Mucosa of gallbladder (tissue), 1 donor: Measurements from ENCODE around the gene SBNO2. TPM values are rescaled to one million over a fixed set of nuclear protein-coding genes. Genes with fewer than 3 reads are reported as not detected.

Source experiments
- DNase-seq: peaks from one replicate; pipeline ENCODE4 v3.0.0-alpha.2; 2020; ENCODE audit warnings: low spot score
- total RNA-seq: library from RNA; stranded (reverse); gene quantifications from one replicate; pipeline ENCODE4 v1.2.1, GENCODE V29; 2021
- donor health status: DM: no; HTN: no; CAD: no.

The SBNO2 gene
- total RNA-seq, 1 donor from 2014 or later, result 64.1 TPM

DNA sequence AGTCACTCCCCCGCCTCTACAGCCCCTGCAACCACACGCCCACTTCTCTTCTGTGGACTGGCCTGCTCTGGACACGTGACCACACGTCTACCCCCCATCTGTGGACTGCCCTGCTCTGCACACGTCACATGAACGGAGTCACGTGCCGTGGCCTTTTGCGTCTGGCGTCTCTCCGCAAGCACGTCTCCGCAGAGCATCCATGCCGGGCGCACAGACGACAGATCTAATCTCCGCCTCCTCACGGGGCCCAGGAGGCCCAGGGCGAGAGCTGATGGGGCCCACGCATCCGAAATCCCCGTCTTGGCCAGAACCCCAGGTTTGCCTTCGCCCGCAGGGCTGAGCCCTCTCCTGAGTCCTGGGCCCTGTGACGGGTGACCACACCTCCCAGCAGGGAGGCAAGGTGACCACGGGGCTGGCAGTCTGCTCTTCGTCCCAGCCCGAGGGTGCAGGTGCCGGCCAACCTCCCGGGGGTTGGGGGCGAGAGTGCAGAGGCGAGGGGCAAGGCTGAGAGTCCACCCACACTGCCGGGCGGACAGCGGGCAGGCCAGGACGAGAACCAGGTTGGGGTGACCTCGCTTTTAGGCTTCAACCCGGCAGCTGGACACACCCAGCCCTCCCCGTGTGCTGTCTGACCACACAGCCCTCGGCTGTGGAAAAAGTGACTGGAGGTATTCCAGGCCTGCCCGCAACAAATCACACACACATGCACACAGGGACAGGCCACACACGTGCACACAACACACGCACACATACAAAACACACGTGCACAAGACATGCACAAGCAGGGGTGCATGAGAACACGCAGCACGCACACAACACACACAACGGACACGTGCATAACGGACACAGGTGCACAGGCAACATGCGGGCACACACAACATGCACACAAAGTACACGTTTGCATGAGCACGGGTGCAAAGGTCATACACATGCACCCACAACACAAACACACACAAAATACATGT, 3.9 kb downstream of the SBNO2 start:
- DNase-seq, result no peak

DNA sequence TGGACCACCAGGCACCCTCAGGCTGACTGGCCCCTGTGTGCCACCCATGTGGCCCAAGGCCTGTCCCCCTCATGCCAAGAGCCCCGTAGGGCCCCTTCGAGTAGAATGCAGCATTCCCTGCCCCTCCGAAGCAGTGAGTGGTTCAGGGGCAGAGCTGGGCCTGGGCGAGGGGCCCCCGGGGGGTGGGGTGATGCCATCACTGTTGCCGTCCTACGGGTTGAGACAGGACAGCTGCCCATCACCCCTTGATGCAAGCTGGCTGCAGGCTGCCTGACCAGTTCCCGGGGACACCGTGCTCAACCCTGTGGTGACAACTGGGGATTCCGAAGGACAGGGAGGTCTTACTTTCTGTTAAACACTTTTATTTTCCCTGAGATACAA, 4.7 kb downstream of the SBNO2 start:
- DNase-seq, result no peak

DNA sequence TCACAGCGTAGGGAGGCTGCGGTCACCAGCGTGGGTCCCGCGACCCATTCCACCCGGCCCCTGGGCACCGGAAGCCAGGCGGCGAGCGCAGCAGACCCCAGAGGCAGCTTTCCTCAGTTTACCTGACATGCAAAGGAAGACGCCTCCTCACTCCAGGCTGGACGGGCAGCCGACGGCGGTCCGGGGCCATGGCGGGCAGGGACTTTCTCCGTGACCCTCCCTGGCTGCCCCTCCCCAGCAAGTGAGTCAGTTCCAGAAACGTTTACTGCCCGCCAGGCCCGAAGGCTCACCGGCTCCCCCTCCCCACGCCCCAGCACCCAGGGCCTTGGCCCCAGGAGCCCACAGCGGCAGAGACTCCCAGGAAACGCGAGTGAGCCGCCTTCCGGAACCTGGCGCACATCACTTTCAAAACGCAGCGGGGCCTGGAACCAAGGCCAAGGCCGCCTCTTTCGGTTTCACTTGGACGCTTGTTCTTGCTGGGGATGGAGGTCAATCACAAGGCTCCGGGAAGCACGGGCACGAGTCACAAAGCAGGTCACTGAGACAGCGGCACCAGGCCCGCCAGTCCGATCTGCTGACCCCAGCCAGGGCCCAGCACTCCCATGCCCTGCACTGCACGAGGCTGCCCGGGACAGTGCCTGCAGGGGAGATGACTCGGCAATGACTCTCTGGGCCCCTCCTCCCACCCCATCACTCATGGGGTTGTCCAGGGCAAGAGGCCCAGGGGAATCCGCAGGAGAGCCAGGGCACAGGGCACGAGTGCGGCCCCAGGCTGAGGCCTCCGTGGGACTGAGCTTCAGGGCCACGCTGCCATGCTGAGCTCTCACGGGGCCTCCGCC, 5.3 kb downstream of the SBNO2 start:
- peak; percentile 65 for DNase-seq

DNA sequence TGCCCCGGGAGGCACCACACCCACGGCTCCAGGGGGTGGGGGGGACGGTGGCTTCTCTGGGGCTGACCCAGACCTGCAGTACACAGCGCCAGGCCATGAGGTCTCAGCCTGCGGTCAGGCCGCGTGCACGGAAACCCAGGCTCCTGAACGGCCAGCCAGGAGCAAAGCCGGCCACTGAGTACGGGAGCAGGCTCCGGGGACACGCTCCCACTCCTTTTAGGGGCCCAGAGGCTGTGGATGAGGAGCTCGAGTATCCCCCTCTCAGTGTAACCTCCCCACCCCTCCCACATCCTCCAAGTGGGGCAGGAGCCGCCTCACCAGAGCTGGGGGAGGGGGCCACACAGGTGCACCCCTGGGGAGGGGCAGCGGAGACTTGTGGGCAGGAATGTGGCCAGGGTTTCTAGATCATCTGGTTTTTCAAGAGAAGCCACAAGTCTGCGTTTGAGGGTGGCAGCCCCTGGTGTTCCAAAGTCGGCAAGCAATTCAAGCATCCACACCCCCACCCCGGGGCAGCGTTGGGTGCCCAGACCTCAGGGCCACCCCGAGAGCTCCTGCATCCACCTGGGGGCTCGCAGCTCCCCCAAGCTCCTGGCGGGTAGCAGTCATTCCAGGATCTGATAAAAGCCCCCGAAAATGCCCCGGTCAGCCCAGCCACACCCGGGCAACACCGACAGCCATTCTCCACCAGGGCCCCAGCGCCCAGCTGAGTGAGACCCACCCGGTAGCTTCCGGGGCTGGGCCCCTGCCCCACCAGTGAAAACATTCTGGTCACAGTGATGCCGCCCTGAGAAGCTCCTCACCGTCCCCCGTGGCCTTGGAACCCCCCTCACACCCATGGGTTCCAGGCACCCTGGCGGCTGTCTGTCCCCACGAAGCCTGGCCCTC, 6.1 kb downstream of the SBNO2 start:
- DNase-seq, result no peak

DNA sequence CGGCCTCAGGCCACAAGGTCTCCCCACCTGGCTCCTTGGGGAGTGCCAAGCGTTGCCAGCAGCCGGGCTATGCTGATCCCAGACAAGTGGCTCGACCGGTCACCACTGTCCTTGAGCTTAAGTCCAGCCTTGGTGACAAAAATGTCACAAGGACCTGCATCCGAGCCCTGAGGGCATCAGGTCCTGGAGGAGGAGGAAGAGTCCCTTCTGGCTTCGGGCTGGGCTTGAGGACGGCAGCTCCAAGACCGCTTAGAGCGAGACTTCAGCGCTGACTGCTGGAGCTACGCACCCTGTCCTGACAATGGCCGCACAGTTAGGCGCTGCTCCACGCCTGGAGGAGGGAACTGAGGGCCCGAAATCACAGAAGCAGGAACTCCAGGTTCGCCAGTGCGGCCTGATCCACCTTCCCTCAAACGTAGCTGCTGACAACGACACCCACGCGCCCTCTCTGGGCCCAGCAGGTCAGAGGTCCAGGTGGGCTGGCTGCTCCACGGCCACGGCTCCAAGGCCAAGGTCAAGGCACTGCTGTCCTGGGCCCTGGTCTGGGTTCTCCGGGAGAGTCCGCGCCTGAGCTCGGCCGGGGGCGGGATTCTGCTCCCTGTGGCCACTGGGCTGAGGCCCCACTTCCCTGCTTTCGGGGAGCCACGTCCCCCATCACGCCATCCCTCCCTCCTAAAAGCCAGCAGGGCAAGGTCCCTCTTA, 7.0 kb downstream of the SBNO2 start:
- no peak for DNase-seq

DNA sequence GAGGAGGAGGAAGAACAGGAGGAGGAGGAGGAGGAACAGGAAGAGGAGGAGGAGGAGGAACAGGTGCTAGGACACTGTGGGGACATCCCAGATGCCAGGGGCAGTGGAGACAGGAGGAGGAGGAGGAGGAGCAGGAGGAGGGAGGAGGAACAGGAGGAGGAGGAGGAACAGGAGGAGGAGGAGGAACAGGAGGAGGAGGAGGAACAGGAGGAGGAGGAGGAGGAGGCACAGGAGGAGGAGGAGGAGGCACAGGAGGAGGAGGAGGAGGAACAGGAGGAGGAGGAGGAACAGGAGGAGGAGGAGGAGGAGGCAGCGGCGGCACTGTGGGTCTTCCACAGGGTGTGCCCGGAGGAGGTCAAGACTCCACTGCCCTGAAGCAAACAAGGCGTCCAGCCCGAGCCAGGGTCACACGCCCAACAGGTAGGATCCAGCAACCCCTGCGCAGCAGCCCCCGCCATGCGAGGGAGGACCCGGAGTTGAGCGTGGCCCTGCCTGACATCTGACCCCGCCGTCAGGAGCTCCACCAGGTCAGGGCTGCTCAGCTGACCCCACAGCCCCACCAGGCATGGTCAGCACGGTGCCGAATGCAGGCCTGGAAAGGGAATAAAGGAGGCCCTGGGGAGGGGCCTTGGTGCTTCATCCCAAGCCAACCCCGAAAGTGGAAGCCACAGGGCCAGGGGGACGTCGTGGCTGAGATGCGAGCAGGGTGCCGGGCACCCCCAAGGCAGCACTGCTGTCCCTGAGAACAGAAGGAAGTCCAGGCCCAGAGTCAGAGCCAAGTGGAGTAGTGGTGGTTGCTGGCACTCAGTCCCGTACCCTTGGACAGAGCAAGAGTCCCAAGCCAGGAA, 9.2 kb downstream of the SBNO2 start:
- no peak for DNase-seq

DNA sequence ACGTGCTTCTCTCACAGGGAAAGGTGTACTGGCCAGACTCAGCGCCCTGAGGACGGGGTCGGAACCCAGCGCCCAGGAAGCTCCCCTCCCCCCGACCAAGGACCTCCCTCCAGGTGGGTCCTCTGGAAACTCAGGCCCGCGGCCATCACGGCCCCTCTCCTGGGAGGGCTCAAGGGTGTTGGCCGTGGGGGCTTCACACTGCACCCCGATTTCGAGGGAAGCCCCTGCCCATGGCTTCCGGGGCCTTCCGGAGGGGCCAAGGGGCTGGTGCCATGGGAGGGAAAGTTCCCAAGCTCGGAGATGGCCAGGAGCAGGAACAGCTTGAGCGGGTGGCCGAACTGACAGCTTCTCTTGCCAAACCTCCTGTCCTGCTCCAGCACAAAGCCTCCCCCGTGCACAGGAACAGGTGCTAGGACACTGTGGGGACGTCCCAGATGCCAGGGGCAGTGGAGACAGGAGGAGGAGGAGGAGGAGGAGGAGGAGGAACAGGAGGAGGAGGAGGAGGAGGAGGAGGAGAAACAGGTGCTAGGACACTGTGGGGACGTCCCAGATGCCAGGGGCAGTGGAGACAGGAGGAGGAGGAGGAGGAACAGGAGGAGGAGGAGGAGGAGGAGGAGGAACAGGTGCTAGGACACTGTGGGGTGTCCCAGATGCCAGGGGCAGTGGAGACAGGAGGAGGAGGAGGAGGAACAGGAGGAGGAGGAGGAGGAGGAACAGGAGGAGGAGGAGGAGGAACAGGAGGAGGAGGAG, 10.0 kb downstream of the SBNO2 start:
- DNase-seq, result no peak

DNA sequence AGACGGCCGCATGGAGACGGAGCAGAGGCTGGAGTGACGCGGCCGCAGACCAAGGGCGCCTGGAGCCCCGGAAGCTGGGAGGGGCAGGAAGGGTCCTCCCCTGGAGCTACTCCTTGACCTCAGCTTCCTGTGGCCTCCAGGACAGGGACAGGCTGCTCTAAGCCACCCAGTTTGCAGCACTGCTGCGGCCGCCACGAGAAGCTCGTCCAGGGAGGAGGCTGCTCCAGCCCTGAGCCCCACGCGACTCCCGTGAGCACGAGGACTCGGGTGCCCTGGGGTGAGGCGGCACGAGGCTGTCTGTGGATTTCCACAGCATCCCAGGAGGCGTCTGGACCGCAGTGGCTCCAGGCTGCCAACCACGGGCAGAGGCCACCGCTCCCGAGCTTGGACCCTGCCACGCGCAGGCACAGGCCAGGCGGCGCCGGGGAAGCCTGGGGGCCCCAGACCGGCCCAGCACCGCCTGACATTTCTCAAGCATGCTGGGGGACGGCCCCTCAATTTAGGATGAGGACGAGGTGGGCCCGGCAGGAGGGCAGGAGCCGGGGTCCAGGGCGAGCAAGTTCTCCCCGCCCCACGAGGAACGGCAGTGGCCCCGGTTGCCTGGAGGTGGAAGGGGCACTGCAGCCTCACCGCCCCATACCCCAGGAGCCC, 10.7 kb downstream of the SBNO2 start:
- no peak for DNase-seq

DNA sequence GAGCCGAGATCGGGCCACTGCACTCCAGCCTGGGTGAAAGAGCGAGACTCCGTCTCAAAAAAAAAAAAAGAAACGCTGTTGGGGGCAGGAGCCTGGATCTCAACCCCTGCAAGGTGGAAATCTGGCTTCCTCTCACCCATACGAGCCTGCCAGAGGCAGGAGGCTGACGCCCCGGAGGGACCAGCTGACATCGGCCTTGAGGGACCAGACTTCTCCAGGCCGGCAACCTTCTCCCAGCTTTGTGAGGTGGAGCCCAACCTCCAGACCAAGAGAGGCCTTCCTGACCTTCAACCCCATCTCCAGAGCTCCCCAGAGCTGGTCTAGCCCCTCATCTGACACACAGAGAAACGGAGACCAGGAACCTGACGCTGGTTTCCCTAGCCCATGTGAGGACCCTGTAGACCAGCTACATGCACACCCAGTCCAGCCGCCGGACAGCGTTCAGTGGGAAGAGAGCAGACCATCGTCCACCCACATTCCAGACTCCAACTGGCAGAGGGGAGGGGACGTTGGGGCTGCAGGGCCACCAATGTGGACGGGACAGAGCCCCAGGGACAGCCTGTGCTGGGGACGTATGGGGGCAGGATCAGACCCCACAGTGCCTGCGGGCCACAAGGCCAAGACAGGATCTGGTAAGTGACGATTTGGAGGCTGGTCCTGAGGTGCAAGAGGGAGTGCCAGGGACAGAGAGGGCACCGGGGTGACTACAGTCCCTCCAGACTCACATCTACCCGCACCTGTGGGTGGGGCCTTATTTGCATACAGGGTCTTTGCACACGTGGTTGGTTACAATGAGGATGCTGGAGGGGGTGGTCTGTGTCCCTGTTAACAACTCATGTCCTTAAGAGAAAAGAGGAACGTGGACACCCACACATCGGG, 11.4 kb downstream of the SBNO2 start:
- no peak for DNase-seq

DNA sequence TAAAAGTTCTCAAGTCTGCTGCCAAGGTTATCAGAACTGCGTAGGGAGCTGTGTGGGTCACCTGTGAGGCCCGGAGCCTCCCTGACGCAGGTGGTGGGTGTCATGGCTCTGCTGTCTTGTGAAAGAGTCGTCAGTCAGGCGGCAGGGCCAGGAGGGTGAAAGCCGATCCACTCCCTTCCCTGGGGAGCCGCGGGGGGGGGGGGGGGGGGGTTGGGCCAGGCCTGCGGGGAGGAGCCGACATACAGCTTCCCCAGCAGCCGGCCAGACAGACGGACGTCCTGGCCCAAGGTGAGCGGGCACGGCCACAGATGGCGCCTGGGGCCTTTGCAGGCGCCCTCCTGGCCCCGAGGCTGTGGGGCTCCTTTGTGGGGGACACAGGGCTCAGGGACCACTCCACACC, 12.4 kb downstream of the SBNO2 start:
- no peak for DNase-seq

DNA sequence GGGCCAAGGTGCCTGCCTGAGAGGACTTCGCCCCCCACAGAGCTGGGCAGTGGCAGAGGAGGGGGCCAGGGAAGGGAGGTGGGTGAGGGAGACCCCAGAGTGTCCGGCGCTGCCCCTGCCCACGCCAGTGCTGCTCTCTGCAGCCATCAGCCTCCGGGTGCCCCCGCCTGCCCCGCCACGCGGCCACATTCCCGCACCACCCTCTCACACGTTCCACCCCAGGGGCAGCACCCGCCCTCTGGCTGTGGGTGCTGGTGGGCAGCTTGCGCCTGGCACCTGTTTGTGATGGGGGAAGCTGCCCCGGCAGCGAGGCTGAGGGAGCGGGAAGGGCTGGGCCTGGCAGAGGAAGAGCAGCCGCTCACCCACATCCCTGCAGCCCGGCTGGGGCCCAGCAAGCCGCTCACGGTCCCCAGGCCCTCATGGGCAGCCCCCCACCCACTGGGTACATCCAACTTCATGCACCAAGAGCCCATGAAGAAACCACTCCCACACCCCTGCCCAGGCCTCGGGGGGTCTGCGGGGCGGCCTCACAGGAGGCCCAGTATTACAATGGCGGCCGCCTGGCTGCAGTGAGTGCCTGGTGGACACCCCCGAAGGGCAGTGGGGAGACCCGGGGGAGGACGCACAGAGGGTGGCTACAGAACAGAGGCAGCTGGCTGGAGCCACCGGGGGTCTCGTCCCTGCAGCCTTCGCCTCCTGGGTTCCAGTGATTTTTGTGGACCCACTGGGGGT, 14.0 kb downstream of the SBNO2 start:
- DNase-seq, result no peak

DNA sequence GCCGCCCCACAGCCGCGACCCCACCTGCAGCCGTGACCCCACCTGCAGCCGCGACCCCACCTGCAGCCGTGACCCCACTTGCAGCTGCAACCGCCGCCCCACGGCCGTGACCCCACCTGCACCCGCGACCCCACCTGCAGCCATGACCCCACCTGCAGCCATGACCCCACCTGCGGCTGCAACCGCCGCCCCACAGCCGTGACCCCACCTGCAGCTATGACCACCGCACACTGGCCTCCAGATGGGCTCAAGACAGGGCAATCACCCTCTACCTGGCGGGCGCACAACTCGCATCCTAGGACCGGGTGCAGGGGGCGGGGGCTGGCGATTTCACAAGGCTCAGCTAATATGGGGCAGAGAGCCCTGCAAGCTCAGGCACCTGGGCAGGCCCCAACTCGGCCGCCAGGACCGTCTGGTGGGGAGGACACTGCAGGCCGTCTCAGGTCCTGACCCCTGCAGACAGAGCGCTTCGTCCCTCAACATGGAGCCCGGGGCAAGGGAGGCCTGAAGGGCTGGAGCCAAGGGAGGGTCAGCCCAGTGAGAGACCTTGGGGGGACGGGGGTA, 15.1 kb downstream of the SBNO2 start:
- DNase-seq, result no peak

DNA sequence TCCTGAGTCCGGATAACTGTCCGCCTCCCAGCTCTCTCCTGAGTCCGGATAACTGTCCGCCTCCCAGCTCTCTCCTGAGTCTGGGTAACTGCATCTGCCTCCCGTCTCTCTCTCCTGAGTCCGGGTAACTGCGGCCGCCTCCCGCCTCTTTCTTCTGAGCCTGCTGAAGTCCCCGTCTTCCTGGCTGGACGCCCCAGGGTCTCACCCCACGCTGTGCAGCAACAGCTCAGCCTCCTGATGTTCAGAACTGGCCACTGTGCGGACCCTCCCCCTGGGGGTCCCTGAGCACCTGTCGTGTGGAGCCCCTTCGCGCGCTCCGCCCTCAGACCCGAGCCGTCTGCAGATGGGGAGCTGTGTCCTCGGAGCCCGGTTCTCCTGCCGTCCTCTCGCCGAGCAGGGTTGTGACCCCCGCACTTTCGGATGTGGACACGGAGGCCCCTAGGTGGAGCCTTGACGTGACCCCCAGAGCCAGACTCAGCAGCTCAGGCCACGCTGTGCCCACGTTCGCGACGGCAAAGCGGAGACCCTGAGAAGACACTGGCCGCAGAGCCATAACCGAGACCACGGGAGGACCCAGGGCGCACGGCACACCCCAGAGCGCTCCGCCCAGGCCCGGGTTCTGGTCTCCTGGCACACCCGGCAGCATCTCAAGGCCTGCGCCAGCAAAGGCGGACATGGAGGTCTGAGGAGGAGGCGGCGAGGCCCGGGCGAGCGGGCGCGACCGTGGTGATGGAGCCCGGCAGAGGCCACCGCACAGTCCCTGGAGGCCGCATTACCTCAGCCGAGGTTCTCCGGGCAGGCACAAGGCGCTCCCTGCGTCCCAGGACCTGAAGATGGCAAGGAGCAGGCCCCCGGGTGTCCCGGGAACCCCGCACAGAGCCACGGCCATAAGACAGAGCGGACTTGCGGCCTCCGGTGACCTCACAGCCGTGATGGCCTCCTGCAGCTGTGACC, 15.9 kb downstream of the SBNO2 start:
- no peak for DNase-seq

DNA sequence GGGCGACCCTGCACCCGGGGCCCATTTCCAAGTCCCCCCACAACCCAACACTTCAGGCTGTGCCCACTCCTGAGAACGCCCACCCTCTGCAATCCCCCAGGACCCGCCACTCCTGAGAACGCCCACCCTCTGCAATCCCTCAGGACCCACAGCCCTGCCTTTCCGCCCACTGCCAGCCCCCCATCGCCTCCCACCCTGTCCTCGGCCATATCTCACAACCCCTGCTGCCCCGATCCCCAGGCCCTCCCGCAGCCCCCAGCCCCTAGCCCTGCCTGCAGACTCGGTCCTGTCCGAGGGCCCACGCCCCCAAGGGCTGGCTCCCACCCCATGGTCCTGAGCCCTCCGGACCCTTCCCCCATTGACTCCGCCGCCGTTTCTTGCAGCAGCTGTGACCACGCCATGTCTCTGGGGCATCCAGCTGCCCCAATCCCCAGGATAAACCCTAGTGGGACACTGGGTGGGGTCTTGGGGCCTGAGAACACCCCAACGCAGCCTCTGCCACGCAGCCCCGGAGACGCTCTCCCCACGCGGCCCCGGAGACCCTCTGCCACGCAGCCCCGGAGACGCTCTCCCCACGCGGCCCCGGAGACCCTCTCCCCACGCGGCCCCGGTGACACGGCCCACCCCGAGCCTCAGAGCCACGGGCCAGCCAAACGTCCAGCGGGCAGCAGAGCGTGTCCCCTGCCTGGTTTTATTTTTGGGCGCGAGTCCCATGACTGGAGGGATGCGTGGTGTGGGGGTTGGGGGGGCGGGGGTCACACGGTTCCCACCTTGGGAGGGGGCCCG, 17.0 kb downstream of the SBNO2 start:
- no peak for DNase-seq

DNA sequence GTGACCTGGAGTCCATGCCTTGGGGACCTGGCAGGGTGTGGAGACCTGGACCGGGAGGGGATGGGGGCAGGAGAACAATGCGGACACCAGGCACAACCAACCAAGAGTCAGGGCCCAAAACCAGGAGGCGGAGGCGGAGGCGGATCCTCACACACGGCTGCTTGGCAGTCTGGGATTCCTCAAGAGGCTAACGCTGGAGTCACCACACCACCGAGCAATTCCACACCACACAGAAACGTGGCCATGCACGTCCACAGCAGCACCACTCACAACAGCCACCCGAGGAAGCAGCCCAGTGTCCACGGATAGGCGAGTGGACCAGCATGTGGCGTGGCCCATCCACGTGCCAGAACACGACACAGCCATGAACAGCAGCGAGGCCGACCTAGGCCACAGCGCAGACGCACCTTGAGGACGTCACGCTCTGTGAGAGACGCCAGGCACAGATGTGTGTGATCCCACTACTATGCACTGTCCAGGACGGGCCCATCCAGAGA, 17.7 kb downstream of the SBNO2 start:
- DNase-seq, result no peak
